ENCODE results near the gene PDGFRB.

GRCh38 chr5:150104550-150104870, 51.1 kb downstream of the PDGFRB start:
- TF ChIP-seq CTCF (conservative IDR thresholded peaks at IDR 0.05 in 1 of 2, IDR thresholded peaks at IDR 0.05 in 1 of 2; ENCODE audit: low read depth in 1 of 2, low read length in 2 of 2) (no peak), EZH2 (IDR thresholded peaks at IDR 0.05; ENCODE audit: low read length, missing control alignments) (no peak)

Data from fibroblast of lung (primary cell).